ENCODE measurements around the gene GPC4. TPM values are rescaled to one million over a fixed set of nuclear protein-coding genes. Genes with fewer than 3 reads are reported as not detected.

Gene GPC4
- total and polyA plus RNA-seq, 2 donors = 2.6 to 8.4 TPM

DNA sequence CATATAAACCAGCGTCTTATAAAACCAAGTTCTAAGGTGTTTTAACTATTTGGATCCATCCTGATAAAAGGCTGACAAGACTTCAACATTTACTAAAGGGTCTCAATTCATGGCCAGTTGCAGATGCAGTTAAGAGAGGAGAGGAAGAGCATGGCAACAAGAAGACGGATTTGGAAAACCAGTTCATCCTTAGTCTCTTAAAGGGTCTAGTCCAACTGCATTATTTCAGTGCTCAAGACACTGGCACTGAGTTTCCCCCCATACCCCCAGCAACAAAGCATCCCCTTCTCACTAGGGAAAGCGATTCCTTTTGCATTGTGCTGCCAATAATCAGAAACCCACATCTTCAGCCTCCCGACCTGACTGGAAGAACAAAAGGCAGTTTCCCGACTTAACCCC is 106.8 kb downstream of the GPC4 start:
- H3K27me3 ChIP-seq (ENCODE audit: control insufficient read depth in 2 of 2, insufficient read depth in 1 of 2, low read length in 1 of 2) = peaks cover 0 to 10% of the 10 kb centered on the region in 2 donors
- WGBS = 87% methylated on average over 5 of the region's 5 CpGs
- DNase-seq (ENCODE audit: low read depth in 6 of 9, low spot score in 9 of 9) = no peak
- H3K36me3 ChIP-seq (ENCODE audit: control insufficient read depth in 2 of 2, insufficient read depth in 2 of 2, low read length in 1 of 2) = no peaks in the 10 kb centered on the region
- no peaks in the 10 kb centered on the region for H3K4me1 ChIP-seq (ENCODE audit: control insufficient read depth in 2 of 2, insufficient read depth in 2 of 2, low read length in 2 of 2)
- H3K4me3 ChIP-seq (ENCODE audit: low read length in 2 of 2) = no peak overlapping the region
- no peak overlapping the region for H3K27ac ChIP-seq (ENCODE audit: low read depth in 1 of 2, low read length in 1 of 2)
- no peaks in the 10 kb centered on the region for H3K9me3 ChIP-seq (ENCODE audit: control insufficient read depth in 2 of 2, insufficient read depth in 1 of 2, low read length in 1 of 2)

DNA sequence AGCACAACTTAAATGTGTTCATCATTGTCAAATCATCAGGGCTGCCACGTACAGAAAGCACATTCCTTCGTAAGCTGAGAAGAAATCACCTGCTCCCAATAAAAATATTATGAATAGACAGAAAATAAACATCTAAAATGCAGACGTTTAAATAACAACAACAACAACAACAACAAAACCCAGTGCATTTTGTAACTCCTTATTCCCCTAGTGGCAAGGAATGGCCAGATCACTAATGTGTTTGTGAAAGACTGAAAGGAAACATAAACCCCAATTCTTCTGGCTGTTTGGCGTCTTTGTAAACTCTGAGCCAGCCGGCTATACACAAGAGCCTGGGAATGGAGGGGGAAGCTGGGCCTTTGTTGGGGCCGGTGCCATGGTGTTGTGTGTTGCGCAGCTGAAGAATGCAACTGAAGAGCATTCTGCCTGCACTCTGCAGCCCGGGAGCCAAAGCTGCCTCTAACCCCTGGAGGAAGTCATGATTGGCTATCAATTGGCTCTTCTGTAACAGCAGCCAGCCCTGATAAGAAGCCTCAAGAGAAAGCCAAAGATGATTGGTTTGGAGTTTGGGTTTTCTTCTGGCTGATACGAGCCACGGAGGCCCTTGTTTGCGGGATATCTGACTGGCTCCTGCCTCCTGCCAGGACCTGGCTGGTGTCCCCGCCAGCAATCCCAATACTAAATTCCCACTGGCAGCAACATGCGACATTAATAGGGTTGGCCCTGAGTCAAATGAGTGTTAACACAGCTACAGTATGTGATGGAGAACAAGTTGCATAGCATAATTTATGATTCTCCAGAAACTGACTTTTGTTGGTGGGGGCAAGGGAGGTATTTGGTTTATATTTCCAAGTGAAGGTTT is 107.4 kb downstream of the GPC4 start:
- no peak for DNase-seq (ENCODE audit: low read depth in 6 of 9, low spot score in 9 of 9)
- no peak overlapping the region for H3K27ac ChIP-seq (ENCODE audit: low read depth in 1 of 2, low read length in 1 of 2)
- no peak overlapping the region for H3K4me3 ChIP-seq (ENCODE audit: low read length in 2 of 2)
- 78% methylated on average over 13 of the region's 13 CpGs for WGBS
- no peaks in the 10 kb centered on the region for H3K36me3 ChIP-seq (ENCODE audit: control insufficient read depth in 2 of 2, insufficient read depth in 2 of 2, low read length in 1 of 2)
- H3K9me3 ChIP-seq (ENCODE audit: control insufficient read depth in 2 of 2, insufficient read depth in 1 of 2, low read length in 1 of 2) = no peaks in the 10 kb centered on the region
- peaks cover 0 to 10% of the 10 kb centered on the region in 2 donors for H3K27me3 ChIP-seq (ENCODE audit: control insufficient read depth in 2 of 2, insufficient read depth in 1 of 2, low read length in 1 of 2)
- no peaks in the 10 kb centered on the region for H3K4me1 ChIP-seq (ENCODE audit: control insufficient read depth in 2 of 2, insufficient read depth in 2 of 2, low read length in 2 of 2)

DNA sequence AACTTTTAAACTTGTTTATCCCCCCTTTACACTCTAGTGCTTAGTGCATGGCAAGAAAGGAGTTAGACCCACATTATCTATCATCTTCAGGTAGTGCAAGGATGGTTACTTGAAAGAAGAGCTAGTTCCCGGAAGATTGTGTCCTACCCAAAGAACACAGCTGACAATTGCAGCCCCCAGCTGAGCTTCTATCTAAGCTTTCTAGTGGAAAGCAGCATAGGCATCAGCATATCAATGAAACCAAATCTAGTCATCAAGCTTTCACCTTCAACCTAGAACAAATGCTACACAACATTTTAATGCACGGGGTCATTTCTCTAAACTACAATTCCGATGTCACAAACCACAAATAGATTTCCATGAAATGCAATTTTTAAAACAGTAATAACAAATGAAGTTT is 108.2 kb downstream of the GPC4 start:
- H3K4me3 ChIP-seq (ENCODE audit: low read length in 2 of 2) = no peak overlapping the region
- no peaks in the 10 kb centered on the region for H3K9me3 ChIP-seq (ENCODE audit: control insufficient read depth in 2 of 2, insufficient read depth in 1 of 2, low read length in 1 of 2)
- no peaks in the 10 kb centered on the region for H3K36me3 ChIP-seq (ENCODE audit: control insufficient read depth in 2 of 2, insufficient read depth in 2 of 2, low read length in 1 of 2)
- H3K27me3 ChIP-seq (ENCODE audit: control insufficient read depth in 2 of 2, insufficient read depth in 1 of 2, low read length in 1 of 2) = peaks cover 0 to 10% of the 10 kb centered on the region in 2 donors
- no peak overlapping the region for H3K27ac ChIP-seq (ENCODE audit: low read depth in 1 of 2, low read length in 1 of 2)
- H3K4me1 ChIP-seq (ENCODE audit: control insufficient read depth in 2 of 2, insufficient read depth in 2 of 2, low read length in 2 of 2) = no peaks in the 10 kb centered on the region
- WGBS = 81% methylated on average over 3 of the region's 3 CpGs
- DNase-seq (ENCODE audit: low read depth in 6 of 9, low spot score in 9 of 9) = no peak

DNA sequence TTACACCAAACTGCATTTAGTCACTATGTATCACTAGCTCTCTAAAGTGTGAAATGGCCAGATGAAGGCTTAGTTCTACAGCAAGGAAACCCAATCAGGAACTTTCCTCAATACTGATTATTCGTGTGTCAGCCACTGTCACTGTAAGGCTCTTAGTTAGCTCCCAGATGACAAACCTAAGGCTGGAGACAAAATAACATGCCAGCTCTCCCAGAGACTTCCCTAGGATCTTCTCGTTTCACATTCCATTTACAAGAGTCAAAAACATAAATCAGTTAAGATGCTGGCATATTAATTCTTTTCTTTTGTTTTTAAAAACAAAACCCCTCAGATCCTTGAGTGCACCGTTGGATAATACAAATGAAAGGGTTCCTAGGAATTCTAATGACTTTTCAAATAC is 109.0 kb downstream of the GPC4 start:
- Histone ChIP-seq H3K27me3 (ENCODE audit: control insufficient read depth in 2 of 2, insufficient read depth in 1 of 2, low read length in 1 of 2) (peaks cover 0 to 10% of the 10 kb centered on the region in 2 donors), H3K9me3 (ENCODE audit: control insufficient read depth in 2 of 2, insufficient read depth in 1 of 2, low read length in 1 of 2) (no peaks in the 10 kb centered on the region), H3K36me3 (ENCODE audit: control insufficient read depth in 2 of 2, insufficient read depth in 2 of 2, low read length in 1 of 2) (no peaks in the 10 kb centered on the region), H3K4me3 (ENCODE audit: low read length in 2 of 2) (no peak overlapping the region), H3K27ac (ENCODE audit: low read depth in 1 of 2, low read length in 1 of 2) (no peak overlapping the region), H3K4me1 (ENCODE audit: control insufficient read depth in 2 of 2, insufficient read depth in 2 of 2, low read length in 2 of 2) (no peaks in the 10 kb centered on the region)
- no peak for DNase-seq (ENCODE audit: low read depth in 6 of 9, low spot score in 9 of 9)
- WGBS = 81% methylated on average over 3 of the region's 3 CpGs

DNA sequence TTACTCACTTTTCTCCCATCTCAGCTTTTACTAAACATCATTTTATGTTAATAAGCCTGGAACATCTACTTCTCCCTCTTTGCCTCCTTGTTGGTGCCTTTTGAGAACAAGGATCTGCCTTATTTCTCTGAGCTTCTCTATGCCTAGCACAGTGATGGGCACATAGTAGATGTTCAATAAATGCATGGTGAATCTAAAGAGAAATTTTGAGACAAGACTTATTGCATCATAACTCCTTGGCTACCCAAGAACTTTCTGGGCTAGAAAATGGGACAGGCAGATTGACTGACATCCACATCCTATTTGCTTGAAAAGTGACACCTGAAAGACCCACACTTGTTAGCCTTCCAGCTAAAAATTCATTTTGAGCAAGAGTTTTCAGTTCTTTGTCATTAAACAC is 109.9 kb downstream of the GPC4 start:
- no peak overlapping the region for H3K4me3 ChIP-seq (ENCODE audit: low read length in 2 of 2)
- no peaks in the 10 kb centered on the region for H3K4me1 ChIP-seq (ENCODE audit: control insufficient read depth in 2 of 2, insufficient read depth in 2 of 2, low read length in 2 of 2)
- no peak overlapping the region for H3K27ac ChIP-seq (ENCODE audit: low read depth in 1 of 2, low read length in 1 of 2)
- H3K36me3 ChIP-seq (ENCODE audit: control insufficient read depth in 2 of 2, insufficient read depth in 2 of 2, low read length in 1 of 2) = no peaks in the 10 kb centered on the region
- no peaks in the 10 kb centered on the region for H3K9me3 ChIP-seq (ENCODE audit: control insufficient read depth in 2 of 2, insufficient read depth in 1 of 2, low read length in 1 of 2)
- DNase-seq (ENCODE audit: low read depth in 6 of 9, low spot score in 9 of 9) = no peak
- peaks cover 0 to 10% of the 10 kb centered on the region in 2 donors for H3K27me3 ChIP-seq (ENCODE audit: control insufficient read depth in 2 of 2, insufficient read depth in 1 of 2, low read length in 1 of 2)

DNA sequence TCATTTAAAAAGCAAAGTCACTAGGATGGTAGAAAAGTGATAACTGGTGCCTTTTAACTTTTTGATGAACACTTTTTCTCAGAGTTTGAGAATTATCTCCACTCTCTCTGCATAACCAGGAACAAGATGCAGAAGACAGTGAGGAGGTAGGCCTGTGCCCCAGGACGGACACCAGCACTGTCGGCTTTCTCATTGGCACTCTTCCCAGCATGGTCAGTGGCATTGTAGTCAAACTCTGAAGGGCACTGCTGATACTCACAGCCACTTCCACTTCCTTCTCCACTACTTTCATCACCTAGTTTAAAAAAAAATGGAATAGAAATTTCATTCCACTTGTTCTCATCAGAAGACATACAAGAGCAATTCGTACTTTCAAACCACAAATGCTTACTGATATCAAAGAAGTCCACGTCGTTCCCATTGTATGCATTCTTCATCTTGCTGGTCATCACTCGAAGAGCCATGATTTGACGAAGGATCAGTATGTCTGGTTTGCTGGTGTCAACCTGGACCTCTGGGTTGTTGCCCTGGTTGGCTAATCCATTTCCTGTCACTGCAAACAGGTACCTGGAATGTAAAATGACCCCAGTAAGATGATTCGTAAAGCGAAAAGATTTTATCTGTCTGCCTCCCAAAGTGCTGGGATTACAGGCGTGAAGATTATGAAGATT is 112.4 kb downstream of the GPC4 start:
- no peaks in the 10 kb centered on the region for H3K36me3 ChIP-seq (ENCODE audit: control insufficient read depth in 2 of 2, insufficient read depth in 2 of 2, low read length in 1 of 2)
- WGBS = 96% methylated on average over 10 of the region's 10 CpGs
- no peaks in the 10 kb centered on the region for H3K4me1 ChIP-seq (ENCODE audit: control insufficient read depth in 2 of 2, insufficient read depth in 2 of 2, low read length in 2 of 2)
- no peak overlapping the region for H3K27ac ChIP-seq (ENCODE audit: low read depth in 1 of 2, low read length in 1 of 2)
- H3K4me3 ChIP-seq (ENCODE audit: low read length in 2 of 2) = no peak overlapping the region
- no peaks in the 10 kb centered on the region for H3K9me3 ChIP-seq (ENCODE audit: control insufficient read depth in 2 of 2, insufficient read depth in 1 of 2, low read length in 1 of 2)
- DNase-seq (ENCODE audit: low read depth in 6 of 9, low spot score in 9 of 9) = no peak
- H3K27me3 ChIP-seq (ENCODE audit: control insufficient read depth in 2 of 2, insufficient read depth in 1 of 2, low read length in 1 of 2) = peaks cover 0 to 4% of the 10 kb centered on the region in 2 donors

DNA sequence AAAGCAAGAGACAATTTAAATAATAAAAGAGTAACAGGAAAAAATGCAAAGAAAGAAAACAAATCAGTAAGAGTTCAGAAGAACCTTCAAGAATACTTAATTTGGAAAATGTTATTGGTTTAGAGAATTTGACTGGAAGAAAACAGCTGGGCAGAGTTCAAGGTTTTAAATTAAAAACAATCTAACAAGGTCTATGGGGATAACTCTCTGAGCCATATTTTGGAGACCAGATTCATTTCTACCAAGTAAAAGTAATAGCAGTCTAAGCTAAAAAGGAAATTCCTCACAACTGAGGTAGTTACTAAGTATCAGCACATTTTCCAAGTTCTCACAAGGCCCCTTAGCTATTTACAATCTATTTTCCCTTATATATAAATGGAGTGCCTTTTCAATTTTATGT is 114.7 kb downstream of the GPC4 start:
- Histone ChIP-seq H3K4me1 (ENCODE audit: control insufficient read depth in 2 of 2, insufficient read depth in 2 of 2, low read length in 2 of 2) (no peaks in the 10 kb centered on the region), H3K36me3 (ENCODE audit: control insufficient read depth in 2 of 2, insufficient read depth in 2 of 2, low read length in 1 of 2) (no peaks in the 10 kb centered on the region), H3K27ac (ENCODE audit: low read depth in 1 of 2, low read length in 1 of 2) (no peak overlapping the region), H3K4me3 (ENCODE audit: low read length in 2 of 2) (no peak overlapping the region), H3K9me3 (ENCODE audit: control insufficient read depth in 2 of 2, insufficient read depth in 1 of 2, low read length in 1 of 2) (no peaks in the 10 kb centered on the region), H3K27me3 (ENCODE audit: control insufficient read depth in 2 of 2, insufficient read depth in 1 of 2, low read length in 1 of 2) (no peaks in the 10 kb centered on the region)
- no peak for DNase-seq (ENCODE audit: low read depth in 6 of 9, low spot score in 9 of 9)

DNA sequence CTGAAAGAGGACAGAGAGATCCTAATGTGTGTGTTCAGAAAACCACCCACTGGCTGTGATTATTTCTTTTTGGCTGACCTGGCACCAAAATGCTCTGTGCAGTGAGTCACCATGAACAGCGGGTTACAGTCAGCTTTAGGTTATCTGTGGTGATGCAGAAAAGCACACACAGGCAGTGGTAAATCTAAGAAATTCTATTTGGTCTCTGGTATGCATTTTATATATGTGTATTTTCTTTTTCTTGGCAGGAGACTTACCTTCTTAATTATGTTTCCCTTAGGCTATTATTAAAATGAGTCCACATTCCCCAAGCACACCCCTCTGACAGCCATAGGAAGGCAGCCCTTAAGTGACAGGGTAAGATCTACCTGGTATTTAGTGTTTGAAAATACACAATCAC is 118.0 kb downstream of the GPC4 start:
- Histone ChIP-seq H3K4me3 (ENCODE audit: low read length in 2 of 2) (no peak overlapping the region), H3K4me1 (ENCODE audit: control insufficient read depth in 2 of 2, insufficient read depth in 2 of 2, low read length in 2 of 2) (no peaks in the 10 kb centered on the region), H3K9me3 (ENCODE audit: control insufficient read depth in 2 of 2, insufficient read depth in 1 of 2, low read length in 1 of 2) (no peaks in the 10 kb centered on the region), H3K36me3 (ENCODE audit: control insufficient read depth in 2 of 2, insufficient read depth in 2 of 2, low read length in 1 of 2) (no peaks in the 10 kb centered on the region), H3K27me3 (ENCODE audit: control insufficient read depth in 2 of 2, insufficient read depth in 1 of 2, low read length in 1 of 2) (no peaks in the 10 kb centered on the region), H3K27ac (ENCODE audit: low read depth in 1 of 2, low read length in 1 of 2) (no peak overlapping the region)
- no peak for DNase-seq (ENCODE audit: low read depth in 6 of 9, low spot score in 9 of 9)
- whole genome bisulfite sequencing = 97% methylated on average over 1 of the region's 1 CpG

DNA sequence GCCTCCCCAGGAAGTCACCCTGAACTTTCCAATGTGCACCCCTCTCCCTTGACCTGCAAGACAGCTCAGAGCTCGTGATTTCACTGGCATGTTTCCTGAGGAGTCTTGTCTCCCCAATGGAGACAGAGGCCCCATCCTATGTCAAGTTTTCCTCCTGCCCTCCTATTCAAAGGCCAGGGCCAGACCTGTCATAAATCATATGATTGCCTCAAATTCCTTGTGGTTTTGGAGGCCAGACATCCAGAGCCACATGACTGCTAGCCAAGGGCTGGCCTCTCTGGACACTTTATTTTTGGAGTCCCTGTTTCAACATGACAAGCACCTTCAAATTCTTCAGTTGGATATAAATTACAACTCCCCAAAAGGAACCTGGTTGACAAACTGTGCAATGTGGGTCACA is 121.2 kb downstream of the GPC4 start:
- DNase-seq (ENCODE audit: low read depth in 6 of 9, low spot score in 9 of 9) = no peak
- 82% methylated on average over 1 of the region's 1 CpG for WGBS
- no peak overlapping the region for H3K27ac ChIP-seq (ENCODE audit: low read depth in 1 of 2, low read length in 1 of 2)
- H3K27me3 ChIP-seq (ENCODE audit: control insufficient read depth in 2 of 2, insufficient read depth in 1 of 2, low read length in 1 of 2) = no peaks in the 10 kb centered on the region
- no peaks in the 10 kb centered on the region for H3K9me3 ChIP-seq (ENCODE audit: control insufficient read depth in 2 of 2, insufficient read depth in 1 of 2, low read length in 1 of 2)
- H3K4me1 ChIP-seq (ENCODE audit: control insufficient read depth in 2 of 2, insufficient read depth in 2 of 2, low read length in 2 of 2) = no peaks in the 10 kb centered on the region
- H3K36me3 ChIP-seq (ENCODE audit: control insufficient read depth in 2 of 2, insufficient read depth in 2 of 2, low read length in 1 of 2) = no peaks in the 10 kb centered on the region
- H3K4me3 ChIP-seq (ENCODE audit: low read length in 2 of 2) = no peak overlapping the region

Data from thymus (tissue), 11 donors.